Breast epithelium (tissue), 4 donors: Measurements from ENCODE around the gene ADAMTS2. TPM values are rescaled to one million over a fixed set of nuclear protein-coding genes. Genes with fewer than 3 reads are reported as not detected.
A peak's percentile ranks its signal among the peaks of the same experiment; 100 is the strongest.

ENCODE experiments used
- DNase-seq, 2 donors: peaks; one replicate each; pipeline ENCODE4 v3.0.0-alpha.2; 2019; ENCODE audit warnings: low spot score in 2 of 2
- H3K27ac ChIP-seq, 2 donors: fragments of 200-600 bp; sonication (generic) in 1 of 2; one replicate each; pipeline ENCODE4 v1.5.1; 2016 to 2019; ENCODE audit warnings: mild to moderate bottlenecking in 1 of 2
- H3K27me3 ChIP-seq, 2 donors: fragments of 200-600 bp; sonication (generic) in 1 of 2; one replicate each; pipeline versions ENCODE4 v1.5.1 to v1.6.0; 2017 to 2019; ENCODE audit warnings: control low read depth in 1 of 2, mild to moderate bottlenecking in 1 of 2
- H3K36me3 ChIP-seq: fragments of 200-600 bp; one replicate; pipeline ENCODE4 v1.5.1; 2019
- H3K4me1 ChIP-seq, 2 donors: fragments of 200-600 bp; sonication (generic); one replicate each; pipeline ENCODE4 v1.5.1; 2016 to 2019; ENCODE audit warnings: control low read depth in 1 of 2
- H3K4me3 ChIP-seq, 3 donors: fragments of 200-600 bp; sonication (generic); 1 replicate in 2 of 3; 2 replicates in 1 of 3; pipeline ENCODE4 v1.5.1; 2016 to 2019; ENCODE audit warnings: mild to moderate bottlenecking in 3 of 3, moderate library complexity in 2 of 3
- H3K9me3 ChIP-seq, 2 donors: fragments of 200-600 bp; sonication (generic) in 1 of 2; one replicate each; pipeline ENCODE4 v1.5.1; 2016 to 2019; ENCODE audit warnings: control low read depth in 1 of 2
- POLR2A ChIP-seq: fragments of 450-650 bp; IDR thresholded peaks from one replicate; pipeline ENCODE4 v1.6.1; 2016; ENCODE audit warnings: antibody characterized with exemption, mild to moderate bottlenecking, moderate library complexity
- POLR2AphosphoS5 ChIP-seq, 3 donors: sonication (generic); formaldehyde crosslinking; IDR thresholded peaks; one replicate each; pipeline ENCODE4 v1.6.1; 2017; ENCODE audit warnings: antibody characterized with exemption in 3 of 3
- intact Hi-C: fragments of 100-400 bp; cut with DNase I; formaldehyde crosslinking; loops from one replicate; pipeline ENCODE4 v1.15.1; 2023; ENCODE audit warnings: low total_unique reads
- total RNA-seq, 3 donors: library from RNA; depleted of rRNA; stranded (reverse); fragments of >200 nt; gene quantifications; one replicate each; pipeline ENCODE4 v1.1.0, GENCODE V29; 2016
- TF ChIP-seq, protein P1 (sequence below), 3 donors: fragments of 450-650 bp; IDR thresholded peaks; one replicate each; pipeline ENCODE4 v1.5.1; 2016 to 2017; ENCODE audit warnings: antibody characterized with exemption in 3 of 3, mild to moderate bottlenecking in 3 of 3, moderate library complexity in 3 of 3

The ADAMTS2 gene
- total RNA-seq, 3 donors from 2014 or later, result 11.3 to 51.8 (median 19.7) TPM

DNA sequence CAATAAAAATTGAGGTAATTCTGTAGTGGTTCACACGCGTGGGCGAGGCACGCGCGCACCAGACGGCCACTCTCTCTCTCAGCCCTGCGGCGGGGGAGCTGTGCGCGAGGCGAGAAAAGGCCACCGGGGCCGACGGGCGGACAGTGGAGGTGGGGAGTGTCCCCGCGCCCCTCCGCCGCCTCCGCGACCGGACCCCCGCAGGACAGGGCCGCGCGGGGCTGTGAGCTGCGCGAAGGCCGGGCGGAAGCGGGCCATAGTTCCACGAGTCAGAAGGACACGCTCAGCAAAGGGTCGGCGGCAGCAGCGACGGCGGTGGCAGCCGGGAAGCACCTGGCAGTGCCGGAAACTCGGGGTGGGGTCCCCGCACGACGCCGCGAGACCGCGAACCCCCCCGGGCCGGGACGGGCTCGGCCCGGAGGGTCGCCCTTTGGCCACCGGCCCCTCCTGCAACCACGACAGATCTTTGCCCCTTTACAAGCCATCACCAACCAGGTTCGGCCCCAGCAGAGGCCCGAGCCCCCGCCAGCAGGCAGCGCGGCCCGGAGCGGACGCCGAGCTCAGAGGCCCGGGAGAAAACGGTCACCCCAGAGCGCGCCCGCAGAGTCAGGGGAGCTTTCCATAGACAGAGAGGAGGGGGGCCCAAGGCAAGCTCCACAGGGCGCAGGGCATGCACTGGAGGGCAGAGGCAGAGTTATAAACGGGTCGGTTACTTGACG, 224.2 kb downstream of the ADAMTS2 start:
- no peak overlapping the region for H3K4me3 ChIP-seq
- H3K9me3 ChIP-seq, result peaks cover 18 to 47% of the 10 kb centered on the region in 2 donors
- no peaks in the 10 kb centered on the region for H3K36me3 ChIP-seq
- intact Hi-C loops, result no loop called here
- no peak overlapping the region for H3K27ac ChIP-seq
- peak in 1 of 2 donors; percentile 30 for DNase-seq
- H3K4me1 ChIP-seq, result no peaks in the 10 kb centered on the region
- TF ChIP-seq POLR2A, result no peak
- no peak for TF ChIP-seq POLR2AphosphoS5 (IDR thresholded peaks at IDR 0.05)
- TF ChIP-seq, protein P1, sequence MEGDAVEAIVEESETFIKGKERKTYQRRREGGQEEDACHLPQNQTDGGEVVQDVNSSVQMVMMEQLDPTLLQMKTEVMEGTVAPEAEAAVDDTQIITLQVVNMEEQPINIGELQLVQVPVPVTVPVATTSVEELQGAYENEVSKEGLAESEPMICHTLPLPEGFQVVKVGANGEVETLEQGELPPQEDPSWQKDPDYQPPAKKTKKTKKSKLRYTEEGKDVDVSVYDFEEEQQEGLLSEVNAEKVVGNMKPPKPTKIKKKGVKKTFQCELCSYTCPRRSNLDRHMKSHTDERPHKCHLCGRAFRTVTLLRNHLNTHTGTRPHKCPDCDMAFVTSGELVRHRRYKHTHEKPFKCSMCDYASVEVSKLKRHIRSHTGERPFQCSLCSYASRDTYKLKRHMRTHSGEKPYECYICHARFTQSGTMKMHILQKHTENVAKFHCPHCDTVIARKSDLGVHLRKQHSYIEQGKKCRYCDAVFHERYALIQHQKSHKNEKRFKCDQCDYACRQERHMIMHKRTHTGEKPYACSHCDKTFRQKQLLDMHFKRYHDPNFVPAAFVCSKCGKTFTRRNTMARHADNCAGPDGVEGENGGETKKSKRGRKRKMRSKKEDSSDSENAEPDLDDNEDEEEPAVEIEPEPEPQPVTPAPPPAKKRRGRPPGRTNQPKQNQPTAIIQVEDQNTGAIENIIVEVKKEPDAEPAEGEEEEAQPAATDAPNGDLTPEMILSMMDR (IDR thresholded peaks at IDR 0.05), result no peak
- H3K27me3 ChIP-seq, result no peaks in the 10 kb centered on the region

DNA sequence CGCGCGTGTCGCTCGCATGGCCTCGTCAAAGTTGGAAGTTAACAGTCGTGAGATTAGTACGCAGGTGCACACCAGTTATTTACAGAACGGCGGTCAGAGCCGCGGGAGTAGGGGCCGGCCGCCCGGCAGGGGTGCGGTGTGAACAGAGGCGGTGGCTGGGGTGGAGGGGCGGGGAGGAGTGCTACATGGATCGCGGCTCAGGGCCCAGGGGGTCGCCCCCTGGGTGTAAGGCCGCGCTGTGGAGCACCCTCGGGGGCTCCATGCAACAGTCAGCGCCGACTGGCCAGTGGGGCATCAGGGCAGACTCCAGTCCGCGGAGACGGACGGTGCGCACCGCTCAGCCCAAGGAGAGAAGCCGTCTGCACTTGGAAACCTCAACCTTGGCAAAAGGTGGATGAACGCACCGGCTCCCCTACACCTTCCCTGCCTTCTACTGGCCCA, 224.8 kb downstream of the ADAMTS2 start:
- H3K4me1 ChIP-seq, result no peaks in the 10 kb centered on the region

DNA sequence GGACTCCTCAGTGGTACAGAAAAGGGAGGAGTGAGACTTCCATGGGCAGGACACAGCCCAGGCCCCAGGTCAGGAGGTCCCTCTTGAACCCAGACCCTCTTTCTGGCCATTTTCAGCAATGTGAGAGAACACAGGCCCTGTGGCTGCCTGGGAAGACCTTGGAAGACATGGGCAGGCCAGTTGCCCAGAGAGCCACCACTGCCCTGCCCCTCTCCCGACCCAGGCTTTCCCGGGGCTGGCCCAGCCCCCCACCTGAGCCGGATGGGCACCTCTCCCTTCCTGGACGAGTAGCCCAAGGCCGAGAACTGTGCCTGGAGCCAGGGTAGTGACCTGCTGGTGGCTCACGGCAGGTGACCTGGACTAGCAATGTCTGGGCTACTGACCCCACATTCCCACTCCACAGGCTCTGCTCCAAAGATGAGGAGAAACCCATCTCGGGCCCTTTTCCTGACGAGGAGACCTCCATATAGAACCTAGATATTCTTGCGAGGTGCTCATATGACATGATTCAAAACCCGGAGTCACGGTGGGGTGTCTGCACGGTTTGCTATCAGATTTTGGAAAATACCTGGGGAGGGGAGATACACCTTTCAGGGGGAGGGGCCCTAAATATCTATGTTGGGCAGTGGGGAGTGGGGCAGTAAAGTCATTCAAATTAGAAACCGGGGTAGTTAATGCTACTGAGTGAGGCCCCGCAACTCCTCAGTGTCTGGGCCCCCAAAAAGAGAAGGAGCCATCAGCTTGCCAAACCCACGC, 225.7 kb downstream of the ADAMTS2 start:
- Histone ChIP-seq H3K27me3 (no peaks in the 10 kb centered on the region), H3K4me3 (no peak overlapping the region), H3K4me1 (no peaks in the 10 kb centered on the region), H3K27ac (no peak overlapping the region), H3K9me3 (peaks cover 34 to 61% of the 10 kb centered on the region in 2 donors), H3K36me3 (no peaks in the 10 kb centered on the region)
- peak in 1 of 2 donors; percentile 42 for DNase-seq
- no peak for TF ChIP-seq POLR2AphosphoS5 (IDR thresholded peaks at IDR 0.05)
- TF ChIP-seq, protein P1 (IDR thresholded peaks at IDR 0.05), result no peak
- no peak for TF ChIP-seq POLR2A
- intact Hi-C loops, result no loop called here

More for the DNA sequence above, 224.8 kb downstream of the ADAMTS2 start:
- Histone ChIP-seq H3K9me3 (peaks cover 25 to 52% of the 10 kb centered on the region in 2 donors), H3K27me3 (no peaks in the 10 kb centered on the region), H3K36me3 (no peaks in the 10 kb centered on the region), H3K4me3 (no peak overlapping the region), H3K27ac (no peak overlapping the region)
- TF ChIP-seq, protein P1 (IDR thresholded peaks at IDR 0.05), result no peak
- TF ChIP-seq POLR2AphosphoS5 (IDR thresholded peaks at IDR 0.05) (no peak), POLR2A (no peak)
- peak in 1 of 2 donors; percentile 24 for DNase-seq
- intact Hi-C loops, result no loop called here

DNA sequence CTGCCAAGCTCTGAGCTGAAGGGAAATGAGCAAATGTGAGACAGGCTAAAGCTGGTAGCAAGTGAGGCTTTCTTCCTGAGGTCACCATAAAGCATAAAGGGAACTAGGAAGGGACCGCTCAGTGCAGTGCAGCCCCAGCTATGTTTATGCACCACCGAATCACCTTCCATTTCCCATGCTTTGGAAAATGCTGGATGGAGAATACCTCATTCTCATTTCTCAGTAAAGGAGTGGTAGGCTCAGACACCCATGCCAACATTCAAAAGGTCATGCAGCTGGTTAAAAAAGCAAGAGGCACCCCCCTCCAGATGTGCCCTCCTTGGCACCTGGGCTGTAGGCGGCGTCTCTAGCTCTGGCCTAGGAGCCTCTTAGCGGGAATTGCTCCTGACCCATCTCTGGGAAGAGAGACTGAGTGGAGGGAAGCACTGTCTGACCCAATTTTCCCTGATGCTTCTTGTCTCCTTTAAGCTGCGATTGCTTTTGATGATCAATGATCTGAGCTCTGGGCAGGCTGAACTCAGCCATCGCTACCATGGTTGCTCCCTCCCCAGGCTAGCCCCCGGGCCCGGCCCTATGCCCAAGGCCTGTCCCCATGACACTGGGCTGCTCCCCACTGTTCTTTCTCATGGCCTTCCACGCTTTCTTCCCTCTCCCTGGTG, 226.4 kb downstream of the ADAMTS2 start:
- Histone ChIP-seq H3K27me3 (no peaks in the 10 kb centered on the region), H3K9me3 (peaks cover 41 to 67% of the 10 kb centered on the region in 2 donors), H3K36me3 (no peaks in the 10 kb centered on the region), H3K4me3 (no peak overlapping the region), H3K4me1 (no peaks in the 10 kb centered on the region), H3K27ac (no peak overlapping the region)
- peak in 1 of 2 donors; percentile 19 for DNase-seq
- intact Hi-C loops, result loop anchor here (1.0 kb wide), 1 partner anchor 16 kb away; no protein-coding TSS in a partner anchor
- TF ChIP-seq POLR2AphosphoS5 (IDR thresholded peaks at IDR 0.05), result no peak
- TF ChIP-seq, protein P1 (IDR thresholded peaks at IDR 0.05), result no peak
- TF ChIP-seq POLR2A, result no peak
